Measurements from ENCODE around the gene POU2F2.

Gene POU2F2

DNA sequence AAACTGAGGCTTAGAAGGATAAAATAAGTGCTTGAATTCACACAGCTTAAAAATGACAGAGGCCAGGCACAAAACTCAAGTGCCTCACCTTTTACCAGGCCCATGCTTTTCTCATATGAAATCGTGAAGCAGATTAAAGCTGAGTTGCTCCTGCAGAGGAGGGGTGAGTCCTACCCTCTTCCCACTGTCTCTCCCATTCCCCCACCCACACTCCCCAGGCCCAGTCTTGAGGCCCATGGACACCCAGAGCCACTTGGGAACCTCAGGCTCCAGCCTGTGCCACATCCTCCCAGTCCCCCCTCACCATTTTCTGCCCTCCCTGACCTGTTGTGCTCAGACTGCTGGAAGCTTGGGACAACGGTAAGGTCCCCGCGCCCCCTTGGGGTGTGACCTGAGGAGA lies 38.7 kb downstream of the POU2F2 start:
- H3K4me3 ChIP-seq (ENCODE audit: low read length): no peak overlapping the region
- TF ChIP-seq ZNF274 (IDR thresholded peaks at IDR 0.05; ENCODE audit: low read depth, low read length): no peak

DNA sequence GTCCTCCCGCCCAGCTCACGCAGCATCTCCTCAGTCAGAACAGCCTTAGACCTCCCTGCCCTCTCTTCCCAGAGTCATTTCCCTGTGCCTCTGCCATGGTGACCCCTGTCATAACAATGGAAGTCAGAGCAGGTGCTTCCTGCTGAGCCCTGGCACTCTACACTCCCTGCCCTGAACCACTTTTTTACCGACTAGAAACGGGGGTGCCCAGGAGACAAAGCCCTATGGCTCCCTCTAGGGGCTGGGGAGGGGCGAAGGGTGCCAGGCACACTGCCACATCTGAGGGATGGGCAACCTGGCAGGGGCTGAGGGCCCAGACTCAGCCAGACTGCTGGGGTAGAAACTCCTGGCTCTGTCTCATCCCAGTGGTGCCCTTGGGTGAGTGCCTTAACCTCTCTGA lies 39.9 kb downstream of the POU2F2 start:
- H3K4me3 ChIP-seq (ENCODE audit: low read length): no peak overlapping the region
- no peak for TF ChIP-seq ZNF274 (IDR thresholded peaks at IDR 0.05; ENCODE audit: low read depth, low read length)

DNA sequence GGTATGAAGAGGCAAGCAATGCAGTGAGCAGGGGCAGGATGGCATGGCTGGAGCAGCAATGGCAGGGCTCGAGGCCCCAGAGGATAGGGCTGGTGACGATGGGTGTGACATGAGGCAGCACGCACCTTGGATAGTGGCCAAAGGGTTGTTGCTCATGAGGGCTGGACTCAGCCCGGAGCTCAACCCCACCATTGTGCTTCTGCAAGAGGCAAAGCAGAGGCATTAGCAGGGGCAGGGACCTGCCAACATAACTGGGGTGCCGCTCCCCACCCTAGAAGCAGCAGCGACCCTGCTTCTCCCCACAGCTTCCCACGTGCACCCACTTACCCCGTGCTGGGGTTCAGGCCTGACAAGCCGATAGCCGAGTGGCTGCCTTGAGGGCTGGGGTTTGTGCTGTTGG lies 40.5 kb downstream of the POU2F2 start:
- TF ChIP-seq ZNF274 (IDR thresholded peaks at IDR 0.05; ENCODE audit: low read depth, low read length): no peak
- no peak overlapping the region for H3K4me3 ChIP-seq (ENCODE audit: low read length)

DNA sequence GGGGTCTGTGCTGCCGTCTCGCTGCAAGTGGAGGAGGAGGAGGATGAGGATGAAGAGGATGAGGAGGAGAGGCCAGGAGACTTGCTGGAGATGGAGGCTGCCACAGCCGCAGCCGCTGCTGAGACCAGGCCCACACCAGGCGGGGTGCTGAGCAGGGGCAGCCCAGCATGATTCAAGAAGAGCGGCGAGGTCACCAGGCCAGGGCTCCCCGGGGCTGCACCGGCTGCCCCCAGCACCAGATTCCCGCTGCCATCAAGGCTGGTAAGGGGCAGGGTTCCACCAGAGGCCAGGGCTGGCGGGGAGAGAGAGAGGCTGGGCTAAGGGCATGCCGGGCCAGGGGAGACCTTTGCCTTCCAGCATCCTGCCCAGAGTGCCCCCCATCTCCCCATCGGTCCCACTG lies 40.9 kb downstream of the POU2F2 start:
- no peak for TF ChIP-seq ZNF274 (IDR thresholded peaks at IDR 0.05; ENCODE audit: low read depth, low read length)
- no peak overlapping the region for H3K4me3 ChIP-seq (ENCODE audit: low read length)

DNA sequence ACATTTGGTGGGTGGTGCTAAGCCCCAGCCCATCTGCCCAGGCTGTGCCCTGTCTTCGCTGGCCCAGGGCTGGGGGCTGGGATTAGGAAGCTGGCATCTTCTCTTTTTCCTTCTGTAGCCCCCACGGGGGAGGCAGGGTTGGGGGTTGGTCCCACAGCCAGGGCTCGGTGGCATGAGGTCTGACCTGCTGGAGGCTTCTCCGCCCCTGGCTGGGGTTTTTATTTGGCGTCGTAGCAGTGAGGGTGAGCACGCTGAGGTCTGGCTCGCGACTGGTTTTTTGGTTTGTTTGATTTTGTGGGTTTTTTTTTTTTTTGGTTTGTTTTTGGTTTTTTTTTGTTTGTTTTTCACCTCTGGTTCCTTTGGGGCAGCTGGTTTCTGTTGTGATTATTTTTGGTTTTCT lies 41.6 kb downstream of the POU2F2 start:
- H3K4me3 ChIP-seq (ENCODE audit: low read length): no peak overlapping the region
- no peak for TF ChIP-seq ZNF274 (IDR thresholded peaks at IDR 0.05; ENCODE audit: low read depth, low read length)

DNA sequence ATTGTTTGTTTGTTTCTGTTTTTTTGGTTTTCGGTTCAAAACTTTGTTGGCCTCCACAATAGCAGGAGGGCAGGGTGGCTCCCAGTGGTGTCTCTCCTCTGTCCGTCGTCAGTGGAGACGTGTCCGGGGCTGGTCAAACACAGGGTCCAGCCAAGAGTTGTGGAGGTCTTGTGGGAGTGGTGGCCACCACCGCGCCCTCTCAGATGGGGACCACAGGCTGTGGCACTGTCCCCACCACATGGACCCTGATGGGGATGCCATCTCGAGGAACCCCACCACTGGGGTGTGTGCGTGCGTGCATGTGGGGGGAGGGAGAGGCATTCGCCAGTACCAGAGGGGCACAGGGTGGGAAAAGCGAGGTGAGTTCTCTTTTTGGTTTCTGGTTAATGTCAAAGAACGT lies 42.5 kb downstream of the POU2F2 start:
- H3K4me3 ChIP-seq (ENCODE audit: low read length): no peak overlapping the region
- no peak for TF ChIP-seq ZNF274 (IDR thresholded peaks at IDR 0.05; ENCODE audit: low read depth, low read length)

DNA sequence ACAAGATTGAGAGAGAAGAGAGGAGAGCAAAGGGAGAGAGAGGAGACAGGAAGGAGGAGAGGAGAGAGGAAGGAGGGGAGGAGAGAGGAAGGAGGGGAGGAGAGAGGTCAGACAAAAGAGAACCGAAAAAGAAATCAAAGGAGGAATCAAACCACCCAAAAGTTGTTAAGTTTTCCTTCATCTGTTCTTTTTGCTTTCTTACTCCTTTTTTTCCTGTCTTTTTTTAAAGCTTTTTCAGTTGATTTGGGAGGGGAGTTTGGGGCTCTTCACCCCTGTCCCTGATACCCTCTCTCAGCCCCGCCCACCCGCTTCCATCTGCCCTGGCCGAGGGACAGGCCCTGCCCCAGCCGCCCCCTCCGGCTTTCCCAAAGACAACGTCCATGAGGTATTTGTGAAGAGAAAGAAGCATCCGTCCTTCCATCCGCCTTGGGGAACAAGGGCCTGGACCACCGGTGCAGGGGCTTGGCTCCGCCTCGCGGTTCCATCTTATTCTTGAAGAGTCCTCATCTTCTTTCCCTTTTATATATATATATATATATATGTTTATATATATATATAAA lies 43.0 kb downstream of the POU2F2 start:
- H3K4me3 ChIP-seq (ENCODE audit: low read length): no peak overlapping the region
- no peak for TF ChIP-seq ZNF274 (IDR thresholded peaks at IDR 0.05; ENCODE audit: low read depth, low read length)

DNA sequence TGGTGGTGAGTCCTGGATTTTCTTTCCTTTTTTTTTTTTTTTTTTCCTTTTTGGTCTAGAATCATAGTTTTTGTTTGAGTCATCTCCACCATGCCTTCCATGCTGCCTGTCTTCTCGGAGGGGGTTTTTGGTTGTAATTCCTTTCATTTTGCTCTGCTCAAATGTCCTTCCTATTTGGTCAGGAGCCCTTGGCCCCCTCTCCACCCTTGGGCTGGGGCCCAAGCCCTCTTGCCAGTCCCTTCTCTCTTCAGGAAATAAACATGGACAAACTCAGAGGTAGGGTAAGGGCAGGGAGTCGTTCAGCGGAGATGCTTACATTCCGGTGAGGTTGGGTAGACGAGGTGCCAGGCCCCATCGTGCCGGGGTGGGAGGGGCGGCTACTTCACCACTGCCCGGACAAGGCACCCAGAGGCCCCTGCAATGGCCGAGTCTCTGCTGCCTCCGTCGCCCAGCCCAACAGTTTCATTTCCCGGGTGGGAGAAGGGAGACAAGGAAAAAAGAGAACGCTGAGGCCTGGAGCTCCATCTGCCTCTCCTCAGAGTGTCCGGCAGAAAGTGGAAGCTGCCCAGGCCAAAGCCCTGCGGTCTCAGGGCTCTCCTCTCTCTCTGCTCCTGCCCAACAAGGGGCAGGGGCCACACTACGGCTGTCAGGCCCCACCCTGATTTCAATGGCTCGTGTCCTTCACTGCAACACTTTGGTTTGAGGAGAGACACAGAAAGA lies 43.6 kb downstream of the POU2F2 start:
- TF ChIP-seq ZNF274 (IDR thresholded peaks at IDR 0.05; ENCODE audit: low read depth, low read length): no peak
- H3K4me3 ChIP-seq (ENCODE audit: low read length): no peak overlapping the region

DNA sequence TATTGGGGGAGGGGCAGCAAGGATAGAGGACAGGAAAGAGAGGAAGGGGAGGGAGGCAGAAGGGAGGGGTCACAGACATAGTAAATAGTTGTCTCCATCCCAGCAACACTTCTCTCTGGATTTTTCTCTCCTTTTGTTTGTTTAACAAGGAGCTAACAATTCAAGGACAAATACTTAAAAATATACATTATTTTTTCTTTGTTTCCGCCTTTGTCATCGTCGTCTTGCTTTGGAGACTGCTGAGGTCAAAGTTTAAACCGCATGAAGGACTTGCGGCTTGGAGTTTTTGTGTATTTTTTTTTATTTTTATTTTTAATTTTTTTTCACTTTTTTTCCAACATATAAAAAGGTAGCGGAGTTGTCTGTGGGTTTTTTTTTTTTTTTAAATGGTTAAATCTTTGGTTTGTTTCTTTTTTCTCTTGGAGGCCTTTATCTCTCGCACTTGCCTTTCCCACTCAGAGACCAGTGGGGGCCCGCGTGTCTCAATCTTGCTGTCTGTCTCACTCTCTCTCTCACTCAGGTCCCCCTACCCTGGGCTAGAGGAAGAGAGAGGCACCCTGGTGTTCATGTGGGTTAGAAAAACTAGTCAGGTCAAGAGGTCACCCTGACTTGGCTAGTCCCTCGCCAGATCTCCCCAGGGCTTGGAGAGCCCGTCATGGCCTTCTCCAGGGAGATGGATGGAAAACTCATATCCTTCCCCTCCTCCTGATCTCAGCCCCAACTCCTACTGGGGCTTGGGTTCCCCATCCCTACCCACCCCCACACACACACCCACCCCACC lies 45.3 kb downstream of the POU2F2 start:
- no peak overlapping the region for H3K4me3 ChIP-seq (ENCODE audit: low read length)
- no peak for TF ChIP-seq ZNF274 (IDR thresholded peaks at IDR 0.05; ENCODE audit: low read depth, low read length)

DNA sequence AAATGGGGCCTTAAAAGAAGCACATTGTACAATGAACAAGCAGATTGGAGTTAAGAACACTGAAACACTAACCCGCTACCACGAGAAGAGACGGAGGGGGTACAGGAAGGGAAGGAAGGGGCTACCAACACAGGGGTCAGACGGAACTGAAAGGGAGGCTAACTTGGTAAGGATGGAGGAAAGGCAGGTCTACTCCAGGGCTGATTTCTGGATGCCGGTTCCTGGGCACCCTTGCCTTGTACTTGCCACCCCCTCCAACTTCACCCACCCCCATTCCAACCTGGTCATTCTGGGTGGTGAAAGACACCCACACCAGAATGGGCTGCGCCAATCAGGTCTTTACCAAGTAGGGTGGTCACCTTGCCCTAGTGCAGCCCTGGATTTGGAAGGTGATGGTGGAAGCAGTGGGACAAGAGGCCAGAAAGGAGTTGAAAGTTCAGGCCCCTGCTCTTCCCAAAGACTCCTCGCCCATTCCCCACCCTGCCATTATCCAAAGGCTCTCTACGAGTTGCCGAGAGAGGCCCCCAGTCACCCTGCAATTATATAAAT lies 46.0 kb downstream of the POU2F2 start:
- no peak overlapping the region for H3K4me3 ChIP-seq (ENCODE audit: low read length)
- no peak for TF ChIP-seq ZNF274 (IDR thresholded peaks at IDR 0.05; ENCODE audit: low read depth, low read length)

DNA sequence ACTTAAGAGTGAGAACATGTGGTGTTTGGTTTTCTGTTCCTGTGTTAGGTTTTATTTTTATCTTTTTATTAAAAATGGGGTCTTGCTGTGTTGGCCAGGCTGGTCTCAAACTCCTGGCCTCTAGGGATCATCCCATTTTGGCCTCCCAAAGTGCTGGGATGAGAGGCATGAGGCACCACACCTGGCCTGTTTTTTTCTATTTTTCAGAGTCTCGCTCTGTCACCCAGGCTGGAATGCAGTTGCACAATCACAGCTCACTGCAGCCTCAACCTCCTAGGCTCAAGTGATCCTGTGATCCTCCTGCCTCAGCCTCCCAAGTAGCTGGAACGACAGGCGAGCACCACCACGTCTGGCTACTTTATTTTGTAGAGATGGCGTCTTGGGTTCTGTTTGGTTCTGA lies 48.7 kb downstream of the POU2F2 start:
- no peak for TF ChIP-seq ZNF274 (IDR thresholded peaks at IDR 0.05; ENCODE audit: low read depth, low read length)
- H3K4me3 ChIP-seq (ENCODE audit: low read length): no peak overlapping the region

DNA sequence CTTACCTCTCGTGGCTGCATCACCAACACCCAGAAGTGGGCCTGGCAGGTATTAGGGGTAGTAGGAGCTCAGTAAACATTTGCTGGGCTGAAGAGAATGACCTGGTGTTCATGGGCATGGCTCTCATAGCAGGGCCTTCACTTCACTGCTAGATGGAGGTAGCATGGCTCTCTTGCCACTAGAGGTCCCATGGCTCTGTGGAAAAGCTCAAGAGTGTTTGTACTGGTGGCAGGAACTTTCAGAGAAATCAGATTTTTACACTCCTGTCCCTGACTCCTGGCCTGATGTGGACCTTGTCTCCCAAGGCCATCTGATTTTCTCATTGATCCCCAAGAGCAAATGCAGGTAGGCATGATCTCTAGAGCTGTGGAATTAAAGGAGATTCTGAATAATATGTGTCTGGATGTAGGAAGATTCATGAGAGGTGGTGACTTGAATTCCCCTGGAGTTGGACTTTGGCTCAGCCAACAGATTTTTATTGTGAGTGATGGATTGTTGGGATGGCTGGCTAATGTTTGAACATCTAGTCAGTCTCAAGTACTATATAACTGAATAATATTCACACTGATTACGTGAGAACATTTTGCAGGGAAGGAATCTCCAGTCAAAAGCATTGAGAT lies 50.6 kb downstream of the POU2F2 start:
- TF ChIP-seq ZNF274 (IDR thresholded peaks at IDR 0.05; ENCODE audit: low read depth, low read length): no peak
- H3K4me3 ChIP-seq (ENCODE audit: low read length): no peak overlapping the region

DNA sequence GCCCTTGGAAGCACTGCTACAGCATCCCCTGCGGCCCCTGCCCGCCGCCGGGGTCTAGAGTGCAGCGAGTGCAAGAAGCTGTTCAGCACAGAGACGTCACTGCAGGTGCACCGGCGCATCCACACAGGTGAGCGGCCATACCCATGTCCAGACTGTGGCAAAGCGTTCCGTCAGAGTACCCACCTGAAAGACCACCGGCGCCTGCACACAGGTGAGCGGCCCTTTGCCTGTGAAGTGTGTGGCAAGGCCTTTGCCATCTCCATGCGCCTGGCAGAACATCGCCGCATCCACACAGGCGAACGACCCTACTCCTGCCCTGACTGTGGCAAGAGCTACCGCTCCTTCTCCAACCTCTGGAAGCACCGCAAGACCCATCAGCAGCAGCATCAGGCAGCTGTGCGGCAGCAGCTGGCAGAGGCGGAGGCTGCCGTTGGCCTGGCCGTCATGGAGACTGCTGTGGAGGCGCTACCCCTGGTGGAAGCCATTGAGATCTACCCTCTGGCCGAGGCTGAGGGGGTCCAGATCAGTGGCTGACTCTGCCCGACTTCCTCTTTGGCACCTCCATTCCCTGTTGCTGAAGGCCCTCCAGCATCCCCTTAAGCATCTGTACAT lies 51.4 kb downstream of the POU2F2 start:
- H3K4me3 ChIP-seq (ENCODE audit: low read length): no peak overlapping the region
- TF ChIP-seq ZNF274 (IDR thresholded peaks at IDR 0.05; ENCODE audit: low read depth, low read length): no peak
